ENCODE measurements around the gene IP6K1.
"Not testable (repeated sequence)": the region's sequence is repeated elsewhere in the genome, so short reads cannot be mapped to it uniquely, and the experiment has no call there.

The IP6K1 gene

DNA sequence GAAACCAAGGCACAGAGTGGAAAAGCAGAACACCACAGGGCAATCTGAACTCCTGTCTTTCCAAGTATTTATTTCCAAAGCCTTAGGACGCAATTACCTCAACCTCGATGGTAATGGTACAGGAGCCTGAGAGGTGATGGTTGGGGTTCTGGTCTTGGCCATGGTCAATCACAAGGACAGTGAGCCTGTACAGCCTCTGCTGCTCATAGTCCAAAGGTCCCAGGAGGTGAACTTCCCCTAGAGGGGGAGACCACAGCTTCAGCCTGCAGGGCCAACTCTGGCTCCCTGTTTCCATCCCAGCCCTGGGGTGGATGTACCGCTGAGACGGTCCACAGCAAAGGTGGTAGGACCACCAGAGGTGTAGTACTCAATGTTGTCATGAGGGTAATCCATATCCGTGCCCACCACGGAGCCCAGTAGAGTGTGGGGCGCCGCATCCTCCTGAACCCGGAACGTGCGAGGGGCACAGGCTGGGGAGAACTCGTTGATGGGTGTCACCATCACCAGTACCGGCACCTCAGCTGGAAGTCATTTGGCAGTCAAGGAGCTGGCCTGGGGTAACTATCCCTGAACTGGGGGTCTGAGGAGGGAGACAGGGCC, 7.2 kb upstream of the IP6K1 start:
- DNase-seq, result no peak

DNA sequence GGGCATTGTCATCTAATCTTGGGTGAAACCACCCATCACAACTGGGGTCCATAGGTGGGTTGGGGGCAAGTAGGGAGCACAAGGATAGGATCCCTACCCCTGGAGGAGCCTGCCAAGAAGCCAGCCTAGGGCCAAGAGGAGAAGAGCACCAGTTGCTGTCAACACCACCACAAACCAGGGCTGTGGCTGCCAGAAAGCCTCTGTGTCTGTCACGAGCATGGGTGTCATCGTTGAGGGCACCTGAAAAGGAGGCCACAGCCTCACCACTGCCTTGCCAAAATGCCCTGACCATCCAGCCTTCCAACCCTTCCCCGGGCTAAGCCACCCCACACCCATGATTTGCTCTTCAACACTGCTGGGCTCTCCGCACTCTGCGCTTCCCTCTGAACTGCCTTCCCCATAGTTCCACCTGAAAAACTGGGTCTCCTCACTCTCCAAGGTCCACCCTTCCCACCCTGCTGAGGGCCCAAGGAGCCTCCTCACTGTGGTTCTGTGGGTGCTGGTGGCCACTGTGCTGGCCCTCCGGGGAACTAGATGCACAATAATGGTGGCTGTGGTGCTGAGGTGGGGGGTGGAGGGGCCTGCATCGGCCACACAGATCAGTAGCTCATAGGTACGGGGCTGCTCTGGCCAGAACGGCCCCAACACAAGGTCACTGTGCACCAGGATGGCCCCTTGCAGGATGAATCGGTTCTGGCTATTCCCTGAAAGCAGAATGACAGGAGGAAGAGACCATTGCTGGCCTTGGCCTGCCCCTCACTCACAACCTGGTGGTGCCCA, 6.2 kb upstream of the IP6K1 start:
- DNase-seq, result no peak

DNA sequence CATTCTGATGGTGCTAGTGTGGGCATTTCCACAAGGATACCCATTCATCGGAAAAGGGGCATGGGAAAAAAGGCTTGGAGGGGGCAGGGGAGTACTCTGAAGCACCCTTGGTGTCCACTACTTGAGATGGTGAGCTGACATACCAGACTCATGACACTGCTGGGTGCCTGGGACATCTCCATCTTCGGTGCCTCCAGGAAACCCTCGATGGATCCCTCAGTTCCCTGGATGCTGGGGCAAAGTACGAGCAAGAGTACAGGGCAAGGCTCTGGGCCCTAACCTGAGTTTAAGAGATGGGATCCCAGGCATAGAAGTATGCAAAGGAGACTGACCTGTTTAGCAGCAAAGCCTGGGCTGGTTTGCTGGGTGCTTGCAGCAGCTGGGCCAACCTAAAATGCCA, 5.2 kb upstream of the IP6K1 start:
- no peak for DNase-seq

DNA sequence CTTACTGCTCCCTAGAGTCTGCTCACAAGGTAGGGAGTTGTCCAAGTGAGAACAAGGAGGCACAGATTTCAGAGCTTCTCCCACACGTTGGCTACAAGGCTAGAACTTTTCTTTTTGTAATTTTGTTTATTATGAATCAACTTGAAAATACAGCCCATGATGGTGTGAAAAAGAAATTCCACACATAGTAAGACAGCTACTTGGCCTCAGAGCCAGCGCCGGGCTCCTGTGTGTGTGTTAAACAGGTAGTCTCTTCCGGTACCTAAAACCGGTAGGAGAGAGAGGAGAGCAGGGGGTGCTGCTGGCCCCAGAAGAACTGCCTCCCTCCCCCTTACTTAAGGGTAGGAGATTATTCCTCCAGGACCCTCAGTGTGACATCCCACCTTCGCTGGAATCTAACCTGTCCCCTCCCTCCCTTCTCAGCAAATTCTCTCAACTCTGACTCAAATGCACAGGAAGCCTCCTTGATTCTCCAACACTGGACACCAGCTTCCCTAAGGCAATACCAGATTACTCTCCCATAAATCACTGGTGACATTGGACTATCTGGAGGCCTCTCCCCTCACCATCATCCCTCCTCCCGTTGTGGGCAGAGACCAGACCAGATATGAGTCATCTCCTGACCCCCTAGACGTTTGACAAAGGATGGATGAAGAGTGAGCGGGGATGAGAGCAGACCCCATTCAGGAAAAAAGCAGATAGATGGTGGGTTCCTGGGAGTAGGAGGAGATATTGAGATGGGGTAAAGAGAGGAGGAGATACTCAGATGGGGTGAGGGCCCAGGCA, 4.5 kb upstream of the IP6K1 start:
- no peak for DNase-seq

DNA sequence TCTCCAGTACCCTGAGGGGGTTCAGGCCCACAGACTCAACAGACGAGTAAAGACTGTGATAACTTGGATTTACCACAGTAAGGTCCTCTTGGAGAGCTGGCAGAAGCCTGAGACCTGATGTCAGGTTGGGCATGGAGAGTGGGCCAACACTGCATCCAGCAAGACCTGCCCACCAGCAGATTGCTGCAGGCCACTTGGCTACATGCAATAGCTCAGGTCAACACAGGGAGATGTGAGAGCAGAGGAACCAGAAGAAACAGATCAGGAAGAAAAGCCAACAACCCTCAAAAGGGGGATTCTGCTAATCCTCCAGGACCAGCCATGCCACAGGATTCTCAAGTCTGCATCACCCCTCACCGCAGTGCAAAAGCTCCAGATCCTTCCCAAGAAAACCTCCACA, 1.7 kb upstream of the IP6K1 start:
- DNase-seq, result no peak

DNA sequence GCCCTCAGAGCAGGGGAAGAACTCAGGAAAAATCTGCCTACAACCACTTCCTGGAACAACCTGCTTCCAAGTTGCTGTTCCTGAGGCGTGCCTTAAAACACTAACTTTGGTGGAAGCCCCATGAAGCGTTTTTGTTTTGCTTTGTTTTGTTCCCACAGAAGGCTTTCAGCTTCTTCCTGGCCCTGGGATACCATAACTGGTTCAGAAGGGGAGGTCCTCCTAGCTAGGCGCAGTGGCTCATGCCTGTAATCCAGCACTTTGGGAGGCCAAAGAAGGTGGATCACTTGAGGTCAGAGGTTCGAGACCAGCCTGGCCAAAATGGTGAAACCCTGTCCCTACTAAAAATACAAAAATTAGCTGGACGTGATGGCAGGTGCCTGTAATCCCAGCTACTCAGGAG, 1.2 kb upstream of the IP6K1 start:
- no peak for DNase-seq

DNA sequence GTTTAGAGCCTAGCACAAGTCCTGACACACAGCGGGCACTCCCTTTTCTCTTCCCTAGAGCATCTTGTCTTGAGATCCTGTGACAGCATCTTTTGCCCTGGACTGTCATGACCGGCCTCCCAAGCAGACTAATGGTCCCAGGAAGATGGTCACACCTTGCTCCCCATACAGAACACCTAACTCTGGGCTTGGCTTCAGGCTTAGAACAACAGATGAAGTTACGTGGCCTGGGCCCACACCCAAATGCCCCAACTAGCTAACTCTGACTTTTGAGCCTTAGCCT, 781 bp upstream of the IP6K1 start:
- no peak for DNase-seq

DNA sequence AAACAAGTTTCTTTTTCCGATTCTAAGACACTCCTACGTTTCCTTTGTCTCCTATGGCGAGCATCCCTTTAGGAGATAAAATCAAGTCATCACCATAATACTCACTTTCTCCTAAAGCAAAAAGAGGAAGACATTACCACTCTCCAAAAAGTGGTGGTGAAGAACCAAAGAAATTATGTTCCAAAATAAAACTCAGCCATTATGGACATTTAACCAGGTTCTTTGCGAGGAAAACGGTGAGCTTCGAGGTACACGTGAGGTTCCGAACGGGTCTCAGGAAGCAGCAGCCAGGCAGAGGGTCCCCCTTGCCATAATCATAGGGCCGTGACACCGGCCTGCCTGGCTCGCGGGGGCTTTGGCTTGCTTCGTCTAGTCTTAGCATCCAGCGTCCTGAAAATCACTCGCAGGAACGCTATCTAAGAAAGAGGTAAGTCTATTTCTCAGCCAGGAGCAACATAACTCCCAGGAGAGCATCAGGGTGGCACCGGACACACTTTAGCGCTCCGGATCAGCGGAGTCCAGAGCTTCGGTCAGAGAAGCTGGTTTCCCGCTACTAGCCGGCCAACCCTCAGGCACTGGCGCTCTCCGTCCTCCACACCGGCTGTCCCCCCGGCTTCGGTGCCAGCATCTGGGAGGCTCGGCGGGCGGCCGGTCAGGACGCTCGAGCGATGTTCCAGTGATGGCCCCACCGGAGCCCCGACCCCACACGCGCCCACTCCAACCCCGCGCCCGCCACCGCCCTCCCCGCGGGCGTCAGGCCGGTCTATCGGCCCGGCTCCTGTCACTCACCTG, 581 bp downstream of the IP6K1 start:
- DNase-seq, result no peak

DNA sequence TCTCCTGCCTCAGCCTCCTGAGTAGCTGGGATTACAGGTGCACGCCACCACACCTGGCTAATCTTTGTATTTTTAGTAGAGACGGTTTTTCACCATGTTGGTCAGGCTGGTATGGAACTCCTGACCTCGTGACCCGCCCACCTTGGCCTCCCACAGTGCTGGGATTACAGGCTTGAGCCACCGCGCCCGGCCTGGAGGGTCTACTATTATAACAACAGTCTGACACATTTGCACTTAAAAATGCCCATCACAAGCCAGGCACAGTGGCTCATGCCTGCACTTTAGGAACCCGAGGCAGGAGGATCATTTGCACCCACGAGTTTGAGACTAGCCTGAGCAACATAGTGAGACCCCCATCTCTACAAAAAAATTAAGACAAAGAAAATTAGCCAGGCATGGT, 4.1 kb downstream of the IP6K1 start:
- not testable (repeated sequence) for DNase-seq

DNA sequence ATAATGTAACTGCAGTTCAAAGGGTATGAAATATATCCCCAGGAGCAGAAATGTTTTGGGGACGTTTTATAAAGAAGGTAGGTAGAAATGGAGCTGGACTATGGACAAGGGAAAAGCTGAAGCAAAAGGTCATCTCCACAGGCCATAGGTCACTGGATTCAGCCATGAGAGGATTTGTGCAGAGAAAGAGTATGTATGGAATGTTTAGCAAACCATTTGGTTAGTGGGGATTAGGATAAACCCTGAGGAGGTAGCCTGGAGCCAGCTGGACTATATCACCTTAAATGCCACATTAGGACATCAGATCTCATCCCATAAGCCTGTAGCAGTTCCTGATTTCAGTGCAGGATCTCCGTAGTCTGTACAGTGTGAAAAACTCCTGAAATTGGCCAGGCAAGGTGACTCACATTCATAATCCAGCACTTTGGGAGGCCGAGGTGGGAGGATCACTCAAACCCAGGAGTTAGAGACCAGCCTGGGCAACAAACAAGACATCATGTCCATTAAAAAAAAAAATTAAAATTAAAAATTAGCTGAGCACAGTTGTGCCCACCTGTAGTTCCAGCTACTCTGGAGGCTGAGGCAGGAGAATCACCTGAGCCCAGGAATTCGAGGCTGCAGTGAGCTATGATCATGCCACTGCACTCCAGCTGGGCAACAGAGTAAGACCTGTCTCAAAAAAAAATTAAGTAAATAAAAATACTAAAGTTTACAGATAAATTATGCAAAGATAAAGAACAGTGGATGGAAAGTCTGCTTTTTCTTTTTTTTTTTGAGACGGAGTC, 4.7 kb downstream of the IP6K1 start:
- DNase-seq, result no peak

DNA sequence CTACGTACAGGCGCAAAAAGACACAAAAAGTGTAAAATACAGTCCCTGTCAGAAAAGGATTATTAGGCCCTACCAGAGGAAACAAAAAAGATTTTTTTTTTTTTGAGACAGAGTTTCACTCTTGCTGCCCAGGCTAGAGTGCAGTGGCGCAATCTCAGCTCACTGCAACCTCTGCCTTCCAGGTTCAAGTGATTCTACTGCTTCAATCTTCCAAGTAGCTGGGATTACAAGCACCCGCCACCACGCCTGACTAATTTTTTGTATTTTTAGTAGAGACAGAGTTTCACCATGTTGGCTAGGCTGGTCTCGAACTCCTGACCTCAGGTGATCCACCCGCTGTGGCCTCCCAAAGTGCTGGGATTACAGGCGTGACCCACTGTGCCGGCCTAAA, 5.4 kb downstream of the IP6K1 start:
- DNase-seq, result not testable (repeated sequence)

DNA sequence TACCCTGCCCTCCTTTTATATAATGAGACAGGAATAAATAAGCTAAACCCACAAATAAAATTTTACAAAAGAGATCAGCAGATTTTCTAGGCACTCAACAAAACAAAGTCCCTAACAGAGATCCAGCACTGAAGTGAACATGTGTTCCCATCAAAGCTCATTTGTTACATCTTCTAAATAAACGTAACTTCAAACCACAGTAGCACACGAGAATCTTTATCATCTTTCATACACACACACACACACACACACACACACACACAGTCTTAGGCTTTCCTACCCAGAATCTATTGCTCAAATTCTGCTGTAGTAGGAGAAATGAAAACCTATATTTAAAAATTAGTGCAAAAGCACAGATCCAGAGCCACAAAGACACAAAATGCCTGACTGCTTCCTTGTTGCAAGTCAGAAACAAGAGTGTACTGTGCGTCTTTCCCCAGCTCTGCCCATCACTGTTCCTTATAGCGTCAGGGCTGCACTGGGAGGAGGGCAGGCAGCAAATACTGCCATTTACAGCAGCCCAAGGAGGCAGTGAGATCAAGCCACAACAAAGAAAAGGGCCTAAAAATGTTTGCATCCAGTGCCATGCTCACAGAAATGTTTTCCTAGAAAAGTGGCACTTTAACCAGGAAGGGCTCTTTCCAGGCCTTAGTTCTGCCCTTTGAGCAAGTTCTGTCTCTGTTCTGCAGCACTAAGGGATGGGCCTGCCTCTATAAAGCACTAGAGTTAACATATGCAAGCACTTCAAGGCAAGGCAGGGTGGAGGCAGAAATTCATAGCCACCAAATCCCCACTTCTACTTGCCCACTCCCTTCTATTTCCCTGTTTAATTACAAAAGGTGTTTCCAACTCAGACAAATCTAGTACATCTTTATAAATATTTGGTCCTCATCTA, 6.0 kb downstream of the IP6K1 start:
- DNase-seq, result no peak

DNA sequence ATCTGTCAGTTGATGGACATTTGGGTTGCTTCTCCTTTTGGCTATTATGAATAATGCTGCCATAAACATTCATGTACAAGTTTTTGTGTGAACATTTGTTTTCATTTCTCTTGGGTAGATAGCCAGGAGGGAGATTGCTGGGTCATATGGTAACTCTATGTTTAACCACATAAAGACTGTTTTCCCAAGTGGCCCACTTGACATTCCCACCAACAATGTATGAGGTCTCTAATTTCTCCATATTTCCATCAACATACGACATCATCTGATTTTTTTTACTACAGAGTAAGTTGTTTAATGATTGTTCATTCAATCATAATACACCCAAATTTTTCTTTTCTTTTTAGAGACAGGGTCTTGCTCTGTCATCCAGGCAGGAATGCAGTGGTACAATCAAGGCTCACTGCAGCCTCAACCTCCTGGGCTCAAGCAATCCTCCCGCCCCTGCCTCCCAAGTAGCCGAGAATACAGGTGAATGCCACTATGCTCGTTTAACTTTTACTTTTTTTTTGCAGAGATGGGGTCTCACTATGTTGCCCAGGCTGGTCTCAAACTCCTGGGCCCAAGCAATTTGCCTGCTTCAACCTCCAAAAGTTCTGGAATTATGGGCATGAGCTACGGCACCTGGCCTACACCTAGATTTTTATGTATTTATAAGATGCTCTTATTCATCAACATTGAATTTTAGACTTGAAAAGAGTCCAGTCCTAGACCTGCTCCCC, 6.8 kb downstream of the IP6K1 start:
- DNase-seq, result no peak

DNA sequence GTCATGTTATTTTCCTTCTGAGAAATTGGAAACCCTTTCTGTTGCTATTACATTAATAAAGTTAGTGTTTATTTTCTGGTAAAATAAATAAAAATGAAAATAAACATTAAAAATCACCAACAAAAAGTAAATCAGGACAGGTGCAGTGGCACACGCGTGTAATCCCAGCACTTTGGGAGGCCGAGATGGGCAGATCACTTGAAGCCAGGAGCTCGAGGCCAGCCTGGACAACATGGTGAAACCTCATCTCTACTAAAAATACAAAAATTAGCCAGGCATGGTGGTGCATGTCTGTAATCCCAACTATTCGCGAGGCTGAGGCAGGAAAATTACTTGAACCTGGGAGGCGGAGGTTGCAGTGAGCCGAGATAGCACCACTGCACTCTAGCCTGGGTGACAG, 10.2 kb downstream of the IP6K1 start:
- DNase-seq, result not testable (repeated sequence)

DNA sequence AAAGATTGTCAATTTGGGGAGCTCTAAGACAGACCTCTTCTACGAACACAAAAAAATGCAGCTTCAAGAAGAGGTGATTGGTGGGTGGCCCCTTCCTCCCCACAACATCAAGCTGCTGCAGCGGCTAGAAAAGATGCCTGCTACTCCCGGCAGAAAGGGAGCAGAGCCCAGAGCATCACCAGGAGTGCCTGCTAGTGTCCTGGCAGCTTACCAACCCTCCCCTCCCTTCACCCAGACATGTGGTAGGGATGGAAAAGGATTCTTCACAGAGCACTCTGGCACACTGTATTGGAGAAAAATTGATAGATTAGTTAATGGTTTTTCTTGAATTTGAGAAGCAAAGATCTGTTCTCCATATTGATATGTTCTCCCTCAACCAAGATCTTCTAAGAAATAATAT, 10.8 kb downstream of the IP6K1 start:
- DNase-seq, result no peak

DNA sequence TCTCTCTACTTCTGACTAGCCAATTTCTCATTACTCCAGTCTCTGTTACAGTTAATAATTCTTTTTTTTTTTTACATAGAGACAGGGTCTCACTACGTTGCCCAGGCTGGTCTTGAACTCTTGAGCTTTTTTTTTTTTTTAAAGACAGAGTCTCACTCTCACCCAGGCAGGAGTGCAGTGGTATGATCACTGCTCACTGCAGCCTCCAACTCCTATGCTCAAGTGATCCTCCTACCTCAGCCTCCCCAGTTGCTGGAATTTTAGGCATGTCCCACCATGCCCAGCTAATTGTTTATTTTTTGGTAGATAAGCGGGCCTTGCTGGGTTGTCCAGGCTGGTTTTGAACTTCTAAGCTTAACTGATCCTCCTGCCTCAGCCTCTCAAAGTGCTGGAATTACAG, 13.6 kb downstream of the IP6K1 start:
- no peak for DNase-seq

DNA sequence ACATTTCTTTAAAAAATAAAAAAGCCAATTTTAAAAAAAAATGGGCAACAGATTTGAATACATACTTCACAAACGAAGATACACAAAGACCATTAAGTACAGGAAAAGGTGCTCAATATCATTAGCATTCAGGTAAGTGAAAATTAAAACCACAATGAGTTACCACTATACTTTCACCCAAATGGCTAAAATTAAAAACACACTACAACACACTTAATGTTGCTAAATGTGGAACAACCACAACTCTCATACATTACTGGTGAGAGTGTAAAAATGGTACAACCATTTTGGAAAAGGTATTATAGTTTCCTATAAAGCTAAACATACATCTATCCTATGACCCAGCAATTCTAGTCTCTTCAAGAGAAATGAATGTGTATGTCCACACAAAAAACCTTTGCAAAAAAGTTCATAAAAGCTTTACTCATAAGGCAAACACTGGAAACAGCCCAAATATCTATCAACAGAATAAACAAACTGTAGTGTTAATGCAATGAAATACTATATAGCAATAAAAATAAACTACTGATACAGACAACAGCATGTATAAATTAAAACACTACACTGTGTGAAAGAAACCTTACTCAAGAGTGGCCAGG, 14.9 kb downstream of the IP6K1 start:
- DNase-seq, result no peak

DNA sequence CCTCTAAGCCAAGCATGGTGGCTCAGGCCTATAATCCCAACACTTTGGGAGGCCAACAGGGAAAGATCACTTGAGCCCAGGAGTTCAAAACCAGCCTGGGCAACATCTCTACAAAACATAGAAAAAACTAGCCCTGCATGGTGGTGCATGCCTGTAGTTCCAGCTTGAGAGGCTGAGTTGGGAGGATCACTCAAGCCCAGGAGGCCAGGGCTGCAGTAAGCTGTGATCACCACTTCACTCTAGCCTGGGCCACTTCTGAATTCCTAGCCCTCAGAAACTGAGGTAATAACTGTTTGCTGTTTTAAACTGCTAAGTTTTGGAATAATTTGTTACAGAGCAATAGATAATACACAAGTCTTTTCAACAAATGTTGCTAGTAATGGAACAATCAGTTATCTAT, 16.4 kb downstream of the IP6K1 start:
- DNase-seq, result no peak

DNA sequence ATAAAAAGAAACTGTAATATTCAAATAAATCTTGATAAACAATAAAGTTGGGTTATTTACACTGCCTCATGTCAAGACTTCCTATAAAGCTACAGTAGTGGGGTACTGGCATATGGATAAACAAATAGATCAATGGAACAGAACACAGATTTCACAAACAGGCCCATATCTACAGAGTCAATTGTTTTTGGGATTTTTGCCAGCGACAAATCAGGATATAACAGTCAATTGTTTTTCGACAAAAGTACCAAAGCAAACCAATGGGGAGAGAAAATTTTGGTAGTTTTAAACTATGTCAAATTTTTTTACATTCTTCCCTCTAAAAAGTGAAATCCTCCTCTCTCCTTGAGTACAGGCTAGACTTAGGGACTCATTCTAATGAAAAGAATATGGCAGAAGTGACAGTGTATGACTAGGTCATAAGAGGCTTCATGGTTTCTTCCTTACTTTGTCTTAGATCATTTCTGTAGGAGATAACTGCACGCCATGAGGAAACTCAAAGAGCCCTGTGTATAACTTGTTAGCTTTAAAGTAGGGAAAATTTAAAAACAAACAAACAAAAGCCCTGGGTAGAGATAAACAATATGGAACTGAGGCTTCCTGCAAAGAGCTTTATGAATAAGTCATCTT, 16.9 kb downstream of the IP6K1 start:
- DNase-seq, result no peak

DNA sequence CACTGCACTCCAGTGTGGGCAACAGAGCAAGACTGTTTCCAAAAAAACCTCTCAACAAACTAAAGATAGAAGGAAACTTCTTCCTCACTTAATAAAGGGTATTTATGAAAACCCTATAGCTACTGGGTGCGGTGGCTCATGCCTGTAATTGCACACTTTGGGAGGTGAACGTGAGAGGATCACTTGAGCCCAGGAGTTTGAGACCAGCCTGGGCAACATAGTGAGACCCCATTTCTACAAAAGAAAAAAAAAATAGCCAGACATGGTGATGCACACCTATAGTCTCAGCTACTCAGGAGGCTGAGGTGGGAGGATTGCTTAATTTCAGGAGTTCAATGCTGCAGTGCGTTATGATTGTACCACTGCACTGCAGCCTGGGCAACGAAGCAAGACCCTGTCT, 22.4 kb downstream of the IP6K1 start:
- no peak for DNase-seq
